Naive thymus-derived CD4-positive, alpha-beta T cell (primary cell): ENCODE results near the gene ROBO4. TPM values are rescaled to one million over a fixed set of nuclear protein-coding genes. Genes with fewer than 3 reads are reported as not detected.

Experiments used
- ATAC-seq: fragments of 150-1000 bp; cut with Tn5 transposase; 2 replicates; pipeline ENCODE4 v1.10.0; 2021; ENCODE audit warnings: mild to moderate bottlenecking, moderate library complexity
- CTCF ChIA-PET: fragments of 350-600 bp; sonication (Branson Sonifier 250); formaldehyde crosslinking; loops from one replicate; lab custom pipeline; 2021; ENCODE audit warnings: antibody characterized with exemption; lab: Charles Lee
- POLR2A ChIA-PET: fragments of 350-600 bp; sonication (Branson Sonifier 250); formaldehyde crosslinking; loops from one replicate; lab custom pipeline; 2021; ENCODE audit warnings: antibody characterized with exemption, inconsistent platforms; lab: Charles Lee
- DNase-seq, 9 donors: peaks; one replicate each; pipeline versions ENCODE4 v3.0.0 to v3.0.0-alpha.2; 2020 to 2022; ENCODE audit warnings: mixed read lengths in 1 of 9
- H3K27ac ChIP-seq: one replicate; pipeline ENCODE4 v1.7.0; 2013; ENCODE audit warnings: mild to moderate bottlenecking, low read depth, low read length, moderate library complexity
- H3K27me3 ChIP-seq, 2 donors: one replicate each; pipeline ENCODE4 v1.7.0; 2013; ENCODE audit warnings: low read length in 2 of 2, mild to moderate bottlenecking in 2 of 2, moderate library complexity in 2 of 2; ENCODE audit not compliant: control insufficient read depth in 2 of 2, insufficient read depth in 2 of 2
- H3K36me3 ChIP-seq, 3 experiments: 1 replicate in 2 of 3; 2 replicates in 1 of 3; pipeline ENCODE4 v1.7.0; 2013; ENCODE audit warnings: low read length in 3 of 3, mild to moderate bottlenecking in 3 of 3, moderate library complexity in 1 of 3; ENCODE audit not compliant: insufficient read depth in 3 of 3, control insufficient read depth in 2 of 3
- H3K4me1 ChIP-seq, 2 donors: one replicate each; pipeline ENCODE4 v1.7.0; 2013; ENCODE audit warnings: low read length in 2 of 2, mild to moderate bottlenecking in 2 of 2, moderate library complexity in 1 of 2; ENCODE audit not compliant: control insufficient read depth in 2 of 2, insufficient read depth in 2 of 2
- H3K4me3 ChIP-seq: 2 replicates; pipeline ENCODE4 v1.7.0; 2013; ENCODE audit warnings: mild to moderate bottlenecking, low read length
- H3K9me3 ChIP-seq, 3 experiments: 1 replicate in 2 of 3; 2 replicates in 1 of 3; pipeline ENCODE4 v1.7.0; 2013; ENCODE audit warnings: low read length in 3 of 3; ENCODE audit not compliant: control insufficient read depth in 2 of 3
- H3K27ac Mint-ChIP-seq, 9 donors: one replicate each; pipeline ENCODE4 v1.8.0; 2020 to 2022; ENCODE audit warnings: mixed read lengths in 9 of 9, mild to moderate bottlenecking in 8 of 9, moderate library complexity in 5 of 9, inconsistent platforms in 2 of 9
- H3K27me3 Mint-ChIP-seq, 5 donors: one replicate each; pipeline ENCODE4 v1.8.0; 2021 to 2022; ENCODE audit warnings: mixed read lengths in 5 of 5, mild to moderate bottlenecking in 1 of 5
- H3K36me3 Mint-ChIP-seq, 5 donors: one replicate each; pipeline ENCODE4 v1.8.0; 2020 to 2022; ENCODE audit warnings: mixed read lengths in 5 of 5, mild to moderate bottlenecking in 3 of 5, inconsistent platforms in 1 of 5
- H3K4me1 Mint-ChIP-seq, 7 donors: one replicate each; pipeline ENCODE4 v1.8.0; 2020 to 2022; ENCODE audit warnings: mixed read lengths in 7 of 7, mild to moderate bottlenecking in 3 of 7, inconsistent platforms in 1 of 7
- H3K4me3 Mint-ChIP-seq, 10 donors: one replicate each; pipeline ENCODE4 v1.8.0; 2020 to 2022; ENCODE audit warnings: mild to moderate bottlenecking in 10 of 10, mixed read lengths in 10 of 10, moderate library complexity in 6 of 10, inconsistent platforms in 2 of 10
- H3K9me3 Mint-ChIP-seq, 11 donors: one replicate each; pipeline ENCODE4 v1.8.0; 2020 to 2022; ENCODE audit warnings: mixed read lengths in 11 of 11, mild to moderate bottlenecking in 4 of 11, inconsistent platforms in 1 of 11, moderate library complexity in 1 of 11
- intact Hi-C, 2 donors: fragments of 100-400 bp; cut with micrococcal nuclease; formaldehyde crosslinking; loops; one replicate each; pipeline ENCODE4 v1.15.1; 2023
- polyA plus RNA-seq, 2 donors: library from polyadenylated mRNA; unstranded; fragments of 300-500 nt; fragmentation: Illumina TruSeq; gene quantifications; one replicate each; pipeline ENCODE4 v1.2.3, GENCODE V29; 2021
- total RNA-seq, 6 experiments: library from RNA in 5 of 6; stranded (reverse) in 5 of 6; gene quantifications; 1 replicate in 5 of 6; 2 replicates in 1 of 6; pipeline ENCODE4 v1.2.3 and lab custom pipeline; 2021 to 2026

Gene ROBO4
- total and polyA plus RNA-seq, 7 experiments from 2014 or later, result 0.04 to 0.29 (median 0.19) TPM; not detected in 4

GRCh38 chr11:124877910-124878758 is 19.5 kb downstream of the ROBO4 start:
- H3K27me3 Mint-ChIP-seq, result peaks cover 5 to 30% (median 15%) of the 10 kb centered on the region in 5 donors
- no peak for ATAC-seq
- peaks cover 11 to 34% (median 25%) of the 10 kb centered on the region in 7 donors for H3K4me1 Mint-ChIP-seq
- H3K36me3 Mint-ChIP-seq, result peaks cover 0 to 5% (median 0%) of the 10 kb centered on the region in 5 donors
- ChIA-PET CTCF (interaction anchor here (1.2 kb wide), 1 partner anchor 45 kb away, joined by 5 read pairs; no protein-coding TSS in a partner anchor), POLR2A (interaction anchor here (0.8 to 1.4 kb wide), 2 partner anchors 76 to 255 kb away, joined by 3 to 11 read pairs; partner anchors contain the start of genes CCDC15 and TBRG1)
- H3K9me3 Mint-ChIP-seq, result no peaks in the 10 kb centered on the region
- DNase-seq, result no peak
- H3K4me3 ChIP-seq, result no peak overlapping the region
- H3K4me3 Mint-ChIP-seq, result peak overlapping the region; percentile 85 to 94 (median 90)
- H3K9me3 ChIP-seq, result no peaks in the 10 kb centered on the region
- no peaks in the 10 kb centered on the region for H3K36me3 ChIP-seq
- intact Hi-C loops, result loop anchor here (2.0 to 5.0 kb wide), 9 partner anchors 41 to 1136 kb away; partner anchors contain the start of genes ESAM (in 1 of the 2), HYLS1 (in 1 of the 2), SIAE (in 1 of the 2) and SPA17 (in 1 of the 2)
- H3K4me1 ChIP-seq, result peaks cover 7 to 9% of the 10 kb centered on the region in 2 donors
- H3K27ac Mint-ChIP-seq, result peak overlapping the region in 4 of 9 donors; percentile 21 to 94 (median 55)
- no peak overlapping the region for H3K27ac ChIP-seq
- peaks cover 0 to 3% of the 10 kb centered on the region in 2 donors for H3K27me3 ChIP-seq

- Mint-ChIP-seq H3K27ac (peak overlapping the region in 8 of 9 donors; percentile 21 to 95 (median 72)), H3K9me3 (no peaks in the 10 kb centered on the region), H3K4me1 (peaks cover 11 to 34% (median 24%) of the 10 kb centered on the region in 7 donors), H3K4me3 (peak overlapping the region; percentile 85 to 94 (median 90)), H3K27me3 (peaks cover 9 to 35% (median 21%) of the 10 kb centered on the region in 5 donors), H3K36me3 (no peaks in the 10 kb centered on the region)
- DNase-seq (no peak), ATAC-seq (no peak)
- Histone ChIP-seq H3K36me3 (no peaks in the 10 kb centered on the region), H3K9me3 (no peaks in the 10 kb centered on the region), H3K27me3 (peaks cover 0 to 3% of the 10 kb centered on the region in 2 donors), H3K4me3 (no peak overlapping the region), H3K4me1 (peaks cover 7 to 9% of the 10 kb centered on the region in 2 donors), H3K27ac (no peak overlapping the region)
- intact Hi-C loops, result loop anchor here (2.0 to 5.0 kb wide), 9 partner anchors 41 to 1135 kb away; partner anchors contain the start of genes ESAM (in 1 of the 2), HYLS1 (in 1 of the 2), SIAE (in 1 of the 2) and SPA17 (in 1 of the 2)
- CTCF ChIA-PET, result no interaction called here
- POLR2A ChIA-PET, result interaction anchor here (0.8 to 1.4 kb wide), 2 partner anchors 76 to 255 kb away, joined by 3 to 11 read pairs; partner anchors contain the start of genes CCDC15 and TBRG1
Measured at GRCh38 chr11:124877631-124877909, 20.1 kb downstream of the ROBO4 start.

- Histone ChIP-seq H3K4me1 (peaks cover 7 to 9% of the 10 kb centered on the region in 2 donors), H3K36me3 (no peaks in the 10 kb centered on the region), H3K9me3 (no peaks in the 10 kb centered on the region), H3K27me3 (peaks cover 0 to 3% of the 10 kb centered on the region in 2 donors), H3K27ac (peak overlapping the region; percentile 79), H3K4me3 (peak overlapping the region; percentile 98)
- DNase-seq, result no peak
- Mint-ChIP-seq H3K36me3 (no peaks in the 10 kb centered on the region), H3K9me3 (no peaks in the 10 kb centered on the region), H3K4me1 (peaks cover 11 to 34% (median 24%) of the 10 kb centered on the region in 7 donors), H3K27ac (peak overlapping the region; percentile 65 to 95 (median 86)), H3K27me3 (peaks cover 14 to 40% (median 26%) of the 10 kb centered on the region in 5 donors), H3K4me3 (peak overlapping the region; percentile 85 to 94 (median 90))
- no peak for ATAC-seq
- POLR2A ChIA-PET, result interaction anchor here (0.7 to 1.5 kb wide), 11 partner anchors 11 to 235 kb away, joined by 3 to 21 read pairs (median 5); partner anchors contain the start of gene CCDC15
- CTCF ChIA-PET, result interaction anchor here (0.6 to 1.4 kb wide), 10 partner anchors 10 to 608 kb away, joined by 3 to 19 read pairs (median 5); partner anchors contain the start of genes CCDC15 and ROBO3
- intact Hi-C loops, result loop anchor here (1.0 to 5.0 kb wide), 19 partner anchors 10 to 1136 kb away; partner anchors contain the start of genes CCDC15 (in 2 of the 2), SIAE (in 2 of the 2), SPA17 (in 2 of the 2) and TMEM218 (in 2 of the 2)
Measured at GRCh38 chr11:124876818-124877630, 20.6 kb downstream of the ROBO4 start.

GRCh38 chr11:124875943-124876817 is 21.5 kb downstream of the ROBO4 start:
- ATAC-seq (peak; percentile 94), DNase-seq (peak; percentile 71 to 84 (median 81))
- peaks cover 18 to 49% (median 34%) of the 10 kb centered on the region in 5 donors for H3K27me3 Mint-ChIP-seq
- Histone ChIP-seq H3K27ac (peak overlapping the region; percentile 79), H3K36me3 (no peaks in the 10 kb centered on the region), H3K4me3 (peak overlapping the region; percentile 98), H3K4me1 (peaks cover 7 to 9% of the 10 kb centered on the region in 2 donors), H3K9me3 (no peaks in the 10 kb centered on the region), H3K27me3 (peaks cover 0 to 3% of the 10 kb centered on the region in 2 donors)
- H3K9me3 Mint-ChIP-seq, result no peaks in the 10 kb centered on the region
- H3K36me3 Mint-ChIP-seq, result no peaks in the 10 kb centered on the region
- ChIA-PET POLR2A (interaction anchor here (0.7 to 1.5 kb wide), 11 partner anchors 10 to 254 kb away, joined by 3 to 21 read pairs (median 5); partner anchors contain the start of genes CCDC15 and TBRG1), CTCF (interaction anchor here (0.6 to 1.4 kb wide), 12 partner anchors 10 to 609 kb away, joined by 3 to 19 read pairs (median 4); partner anchors contain the start of genes CCDC15 and ROBO3)
- intact Hi-C loops, result loop anchor here (1.0 to 5.0 kb wide), 19 partner anchors 9 to 1135 kb away; partner anchors contain the start of genes CCDC15 (in 2 of the 2), SIAE (in 2 of the 2), SPA17 (in 2 of the 2) and TMEM218 (in 2 of the 2)
- H3K4me3 Mint-ChIP-seq, result peak overlapping the region; percentile 85 to 94 (median 90)
- peak overlapping the region; percentile 77 to 95 (median 92) for H3K27ac Mint-ChIP-seq
- peaks cover 11 to 34% (median 24%) of the 10 kb centered on the region in 7 donors for H3K4me1 Mint-ChIP-seq

- Histone ChIP-seq H3K9me3 (no peaks in the 10 kb centered on the region), H3K4me3 (peak overlapping the region; percentile 98), H3K36me3 (no peaks in the 10 kb centered on the region), H3K27me3 (peaks cover 0 to 4% of the 10 kb centered on the region in 2 donors), H3K27ac (no peak overlapping the region), H3K4me1 (peaks cover 7 to 9% of the 10 kb centered on the region in 2 donors)
- peaks cover 22 to 56% (median 39%) of the 10 kb centered on the region in 5 donors for H3K27me3 Mint-ChIP-seq
- H3K4me1 Mint-ChIP-seq, result peaks cover 11 to 34% (median 24%) of the 10 kb centered on the region in 7 donors
- H3K27ac Mint-ChIP-seq, result peak overlapping the region in 4 of 9 donors; percentile 33 to 65 (median 42)
- H3K4me3 Mint-ChIP-seq, result peak overlapping the region; percentile 63 to 93 (median 89)
- ChIA-PET POLR2A (interaction anchor here (1.4 to 1.5 kb wide), 2 partner anchors 9 to 78 kb away, joined by 5 to 17 read pairs; partner anchors contain the start of gene CCDC15), CTCF (interaction anchor here (1.0 to 1.4 kb wide), 6 partner anchors 9 to 267 kb away, joined by 3 to 19 read pairs (median 6); partner anchors contain the start of genes CCDC15 and ROBO3)
- ATAC-seq, result no peak
- H3K36me3 Mint-ChIP-seq, result no peaks in the 10 kb centered on the region
- intact Hi-C loops, result loop anchor here (5.0 kb wide), 4 partner anchors 47 to 1133 kb away; partner anchors contain the start of genes HYLS1 (in 1 of the 2) and ZNF202 (in 1 of the 2)
- H3K9me3 Mint-ChIP-seq, result no peaks in the 10 kb centered on the region
- DNase-seq, result no peak
Measured at GRCh38 chr11:124875401-124875800, 22.3 kb downstream of the ROBO4 start.
